Right lobe of liver (tissue), 6 donors: ENCODE data around the gene H6PD. TPM values are rescaled to one million over a fixed set of nuclear protein-coding genes. Genes with fewer than 3 reads are reported as not detected.

Experiments
- ATAC-seq, 4 donors: fragments of 200-7000 bp; cut with Tn5 transposase; one replicate each; pipeline ENCODE4 v1.9.1; 2020; ENCODE audit warnings: mild to moderate bottlenecking in 4 of 4, moderate library complexity in 4 of 4
- DNase-seq, 3 donors: peaks; one replicate each; pipeline ENCODE4 v3.0.0-alpha.2; 2020
- H3K27ac ChIP-seq, 3 donors: fragments of 200-600 bp; one replicate each; pipeline ENCODE4 v1.8.0; 2022
- H3K27me3 ChIP-seq, 2 donors: fragments of 200-600 bp; one replicate each; pipeline ENCODE4 v1.8.0; 2022
- H3K36me3 ChIP-seq, 4 donors: fragments of 200-600 bp; sonication (generic) in 1 of 4; one replicate each; pipeline versions ENCODE4 v1.5.1 to v1.8.0; 2017 to 2022; ENCODE audit warnings: control low read depth in 1 of 4
- H3K4me1 ChIP-seq, 4 donors: fragments of 200-600 bp; sonication (generic) in 1 of 4; one replicate each; pipeline versions ENCODE4 v1.5.1 to v1.8.0; 2017 to 2022; ENCODE audit warnings: control low read depth in 1 of 4
- H3K4me3 ChIP-seq, 3 donors: fragments of 200-600 bp; one replicate each; pipeline ENCODE4 v1.8.0; 2022
- H3K9me3 ChIP-seq, 4 donors: fragments of 200-600 bp; sonication (generic) in 1 of 4; one replicate each; pipeline versions ENCODE4 v1.5.1 to v1.8.0; 2017 to 2022; ENCODE audit warnings: control low read depth in 1 of 4
- CTCF ChIP-seq, 4 donors: fragments of 200-600 bp in 3 of 4; fragments of 450-650 bp in 1 of 4; IDR thresholded peaks; one replicate each; pipeline versions ENCODE4 v1.5.1 to v1.8.0; 2016 to 2022; ENCODE audit warnings: antibody characterized with exemption in 4 of 4, mild to moderate bottlenecking in 2 of 4
- POLR2A ChIP-seq: fragments of 450-650 bp; IDR thresholded peaks from one replicate; pipeline ENCODE4 v1.6.1; 2017; ENCODE audit warnings: antibody characterized with exemption, mild to moderate bottlenecking
- WGBS: methylation state at CpG from one replicate; pipeline ENCODE4 v1.1.6; 2018; ENCODE audit warnings: low coverage, low lambda C conversion rate; ENCODE audit not compliant: insufficient coverage; ENCODE audit errors: missing lambda C conversion rate; 5-methylcytosine and 5-hydroxymethylcytosine counted together
- intact Hi-C, 2 donors: fragments of 100-400 bp; cut with DNase I; formaldehyde crosslinking; loops; one replicate each; pipeline versions ENCODE4 v1.11.2 to v1.14.1; 2022
- total RNA-seq, 6 experiments: library from RNA; depleted of rRNA in 2 of 6; stranded (reverse); fragments of >200 nt in 2 of 6; fragmentation: NEBNext Ultra II Directional in 3 of 6; extraction: Animal tissue kit (Norgen Biotek cat#: 25700) in 3 of 6; gene quantifications; one replicate each; pipeline versions ENCODE4 v1.1.0 to v1.2.4, GENCODE V29; 2016 to 2023
- donor health status: DM: no; HTN: yes; CAD: no.
- donor health status: DM: no; HTN: no; CAD: no.
- donor health status: DM: no; HTN: no; CAD: no.
- donor health status: DM: no; HTN: yes; CAD: no.
- donor health status: DM: no; HTN: yes; CAD: no.

Gene H6PD
- total RNA-seq, 6 experiments from 2014 or later: 102 to 158 (median 120) TPM

- no peaks in the 10 kb centered on the region for H3K36me3 ChIP-seq
- intact Hi-C loops: no loop called here
- TF ChIP-seq POLR2A: no peak
- no peak for TF ChIP-seq CTCF (IDR thresholded peaks at IDR 0.05)
- H3K4me3 ChIP-seq: no peak overlapping the region
- peaks cover 0 to 24% (median 9%) of the 10 kb centered on the region in 4 donors for H3K4me1 ChIP-seq
- no peak for DNase-seq
- 94% methylated on average over 3 of the region's 6 CpGs for WGBS
- no peaks in the 10 kb centered on the region for H3K9me3 ChIP-seq
- no peak for ATAC-seq
- H3K27me3 ChIP-seq: no peaks in the 10 kb centered on the region
- no peak overlapping the region for H3K27ac ChIP-seq
Measured at GRCh38 chr1:9229549-9229948, 5.0 kb upstream of the H6PD start.

GRCh38 chr1:9230869-9231533 is 3.6 kb upstream of the H6PD start:
- Histone ChIP-seq H3K27ac (no peak overlapping the region), H3K4me3 (no peak overlapping the region), H3K27me3 (no peaks in the 10 kb centered on the region), H3K9me3 (no peaks in the 10 kb centered on the region), H3K4me1 (peaks cover 0 to 24% (median 11%) of the 10 kb centered on the region in 4 donors), H3K36me3 (no peaks in the 10 kb centered on the region)
- TF ChIP-seq CTCF (IDR thresholded peaks at IDR 0.05) (no peak), POLR2A (no peak)
- intact Hi-C loops: no loop called here
- no peak for DNase-seq
- ATAC-seq: no peak
- 81% methylated on average over 7 of the region's 7 CpGs for WGBS

- ATAC-seq: no peak
- no peaks in the 10 kb centered on the region for H3K27me3 ChIP-seq
- intact Hi-C loops: no loop called here
- H3K4me3 ChIP-seq: no peak overlapping the region
- WGBS: 51% methylated on average over 9 of the region's 13 CpGs
- H3K36me3 ChIP-seq: no peaks in the 10 kb centered on the region
- peaks cover 0 to 27% (median 12%) of the 10 kb centered on the region in 4 donors for H3K4me1 ChIP-seq
- no peaks in the 10 kb centered on the region for H3K9me3 ChIP-seq
- TF ChIP-seq CTCF (IDR thresholded peaks at IDR 0.05) (no peak), POLR2A (no peak)
- DNase-seq: no peak
- peak overlapping the region in 2 of 3 donors; percentile 97 to 99 for H3K27ac ChIP-seq
Measured at GRCh38 chr1:9231648-9232332, 2.8 kb upstream of the H6PD start.

DNA sequence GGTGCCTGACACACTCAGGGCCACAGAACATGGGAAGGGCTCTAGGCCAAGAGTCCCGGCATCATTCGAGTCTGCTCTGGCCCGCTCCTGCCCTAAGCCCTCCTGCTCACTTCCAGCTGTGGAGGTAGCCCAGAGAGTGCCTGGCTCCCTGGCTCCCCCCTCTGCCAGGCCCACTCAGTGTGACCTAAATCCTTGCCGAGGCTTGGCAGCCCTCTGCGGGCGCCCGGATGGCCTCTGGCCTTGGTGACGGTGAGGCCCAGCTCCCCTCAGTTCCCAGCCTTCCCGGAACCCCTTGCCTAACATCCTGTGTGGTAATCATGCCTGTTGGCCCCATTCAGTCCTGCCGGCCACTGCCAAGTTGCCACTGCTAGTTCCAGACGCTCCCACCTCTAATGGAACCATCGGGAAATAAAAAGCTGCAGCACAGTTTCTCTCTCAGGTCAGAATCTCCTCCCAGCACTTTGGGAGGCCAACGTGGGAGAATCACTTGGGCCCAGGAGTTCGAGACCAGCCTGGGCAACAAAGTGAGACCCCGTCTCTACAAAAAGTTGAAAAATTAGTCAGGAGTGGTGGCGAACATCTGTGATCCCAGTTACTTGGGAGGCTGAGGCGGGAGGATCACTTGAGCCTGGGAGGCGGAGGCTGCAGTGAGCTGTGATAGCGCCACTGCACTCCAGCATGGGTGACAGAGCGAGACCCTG is 1.2 kb upstream of the H6PD start:
- Histone ChIP-seq H3K27ac (peak overlapping the region; percentile 87 to 99 (median 97)), H3K4me1 (peaks cover 0 to 42% (median 20%) of the 10 kb centered on the region in 4 donors), H3K27me3 (no peaks in the 10 kb centered on the region), H3K4me3 (peak overlapping the region; percentile 26 to 54 (median 51)), H3K9me3 (no peaks in the 10 kb centered on the region), H3K36me3 (no peaks in the 10 kb centered on the region)
- TF ChIP-seq CTCF (IDR thresholded peaks at IDR 0.05): peak in 2 of 4 donors; percentile 19 to 29
- peak; percentile 86 for TF ChIP-seq POLR2A
- intact Hi-C loops: no loop called here
- WGBS: 10% methylated on average over 11 of the region's 20 CpGs
- ATAC-seq (peak; percentile 73 to 85 (median 78)), DNase-seq (peak; percentile 93 to 97 (median 94))
